T47D (cell line): Measurements from ENCODE around the gene CALML3.

Experiments
- DNase-seq, 2 experiments: peaks; one replicate each; pipeline versions ENCODE4 v3.0.0 to v3.0.0-alpha.2; 2011 to 2012; ENCODE audit warnings: low read depth in 1 of 2, low spot score in 1 of 2
- JUND ChIP-seq: IDR thresholded peaks from 2 replicates; pipeline ENCODE4 v1.6.1; 2012; ENCODE audit warnings: low read depth
- in situ Hi-C: cut with HindIII; loops from 2 replicates; pipeline ENCODE4 v1.10.0; 2016; ENCODE audit warnings: low sequenced_read_pairs, low pct_unique_long_range_greater_than_20kb

CALML3 gene

DNA sequence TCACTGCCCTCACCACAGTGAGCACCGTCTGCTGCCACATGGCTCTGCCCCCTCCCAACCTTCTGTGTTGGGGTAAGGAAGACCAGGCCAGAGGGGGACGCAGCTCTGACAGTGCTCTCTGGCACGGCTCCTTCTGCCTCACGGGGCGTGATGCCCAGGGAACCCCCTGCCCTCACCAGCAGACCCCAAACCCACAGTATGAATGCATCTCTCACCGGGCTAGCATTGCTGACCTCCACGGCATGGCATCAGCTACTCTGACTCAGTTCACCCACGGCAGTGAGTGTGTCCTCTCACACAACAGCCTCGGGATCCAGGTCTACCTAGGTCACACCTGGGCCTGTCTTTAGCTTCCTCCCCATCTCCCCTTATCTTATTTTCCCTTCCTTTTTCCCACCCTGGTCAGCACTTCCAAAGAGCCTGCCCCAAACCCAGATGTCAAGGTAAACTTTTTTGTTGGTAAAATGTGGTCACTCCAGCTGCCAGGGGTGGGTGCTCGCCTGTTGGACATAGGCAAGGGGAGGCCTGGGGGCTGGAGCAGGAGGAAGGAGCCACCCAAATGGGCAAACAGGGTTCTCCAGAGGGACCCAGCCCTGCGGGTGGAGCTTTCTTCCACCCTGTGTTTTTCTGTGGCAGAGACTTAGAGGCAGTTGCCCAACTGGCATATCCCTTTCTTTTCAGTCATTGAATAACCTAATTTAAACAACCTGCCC is 4.4 kb downstream of the CALML3 start:
- in situ Hi-C loops: no loop called here
- no peak for DNase-seq
- no peak for TF ChIP-seq JUND

DNA sequence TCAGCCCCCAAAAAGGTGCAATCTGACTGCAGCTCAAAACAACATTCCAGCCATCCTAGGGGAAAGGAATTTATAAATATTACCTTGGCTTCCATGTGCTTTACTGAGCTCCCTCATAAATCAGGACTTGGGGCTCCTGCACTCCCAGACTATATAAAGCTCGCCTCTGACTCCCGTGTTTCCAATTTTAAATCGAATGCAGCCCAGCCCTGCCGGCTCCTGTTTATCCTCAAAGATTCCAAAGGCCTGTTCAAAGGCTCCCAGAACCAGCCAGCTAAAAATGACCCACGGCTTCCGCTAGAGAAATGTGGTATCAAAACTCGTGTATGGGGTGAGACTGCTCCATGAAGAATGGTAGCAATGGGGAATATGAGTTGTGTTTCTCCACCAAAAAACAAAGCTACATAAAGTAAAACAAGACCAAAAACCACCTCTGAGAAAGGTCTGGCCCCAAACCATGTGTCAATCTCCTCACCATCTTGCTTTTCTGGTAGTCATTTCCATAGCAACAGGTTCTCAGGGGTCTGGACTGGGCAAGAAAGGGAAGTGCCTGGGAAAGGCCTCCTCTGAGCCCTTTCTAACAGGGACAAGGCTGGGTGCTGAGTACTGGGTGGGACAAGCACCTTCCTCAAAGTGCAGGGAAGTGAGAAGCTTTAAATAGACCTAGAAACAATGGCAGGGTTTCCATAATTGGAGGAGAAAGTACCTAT is 5.1 kb downstream of the CALML3 start:
- DNase-seq: no peak
- TF ChIP-seq JUND: no peak
- in situ Hi-C loops: no loop called here

DNA sequence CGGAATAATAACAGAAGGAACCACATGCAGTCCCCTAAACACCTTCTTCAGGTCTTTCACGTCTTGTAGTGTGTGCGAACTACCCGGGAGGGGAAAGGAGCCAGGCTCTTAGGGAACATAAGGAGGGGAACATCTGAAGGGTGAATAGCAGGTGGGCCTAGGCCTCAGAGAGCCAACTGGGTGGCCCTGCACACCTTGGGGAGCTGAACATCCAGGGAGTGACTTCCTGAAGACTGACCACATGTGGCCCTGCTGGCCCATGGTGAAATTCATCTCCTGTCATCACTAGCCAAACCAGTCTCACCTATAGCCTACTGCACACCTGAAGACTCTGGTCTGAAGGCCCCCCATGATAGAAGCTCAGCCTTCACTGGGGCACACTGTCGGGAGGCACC is 5.6 kb downstream of the CALML3 start:
- no peak for TF ChIP-seq JUND
- no peak for DNase-seq
- in situ Hi-C loops: no loop called here

DNA sequence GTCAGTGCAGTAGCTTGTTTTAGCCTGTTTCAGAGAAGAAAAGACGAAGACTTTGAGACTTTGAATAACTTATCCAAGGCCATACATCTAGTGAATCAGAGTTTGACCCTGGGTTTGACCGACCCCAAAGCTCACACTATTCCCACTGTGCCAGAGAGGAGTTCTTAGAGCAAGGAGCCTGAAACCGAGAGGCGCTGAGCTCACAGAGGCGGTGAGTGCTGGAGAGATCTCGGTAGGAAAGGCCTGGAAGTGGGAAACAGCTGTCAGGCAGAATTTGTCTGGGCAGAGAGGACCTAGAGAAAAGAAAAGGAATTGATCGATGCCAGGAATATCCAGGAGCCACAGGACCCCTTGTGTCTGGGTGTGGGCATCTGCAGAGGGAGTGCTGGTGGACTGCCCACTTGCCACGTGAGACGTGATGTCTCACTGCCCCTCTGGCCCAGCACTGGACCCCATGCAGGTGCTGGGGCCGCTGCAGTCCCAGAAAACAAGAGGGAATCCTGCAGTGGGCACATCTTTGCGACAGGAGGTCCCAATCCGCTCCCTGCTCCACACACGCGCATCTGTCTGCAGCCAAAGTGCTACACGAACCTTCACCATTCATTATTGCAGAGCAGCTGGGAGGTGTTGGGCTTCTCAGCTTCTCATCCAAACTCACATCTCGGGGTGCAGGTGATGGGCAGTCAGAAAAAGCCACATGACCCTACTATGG is 6.2 kb downstream of the CALML3 start:
- in situ Hi-C loops: no loop called here
- DNase-seq: no peak
- TF ChIP-seq JUND: no peak

DNA sequence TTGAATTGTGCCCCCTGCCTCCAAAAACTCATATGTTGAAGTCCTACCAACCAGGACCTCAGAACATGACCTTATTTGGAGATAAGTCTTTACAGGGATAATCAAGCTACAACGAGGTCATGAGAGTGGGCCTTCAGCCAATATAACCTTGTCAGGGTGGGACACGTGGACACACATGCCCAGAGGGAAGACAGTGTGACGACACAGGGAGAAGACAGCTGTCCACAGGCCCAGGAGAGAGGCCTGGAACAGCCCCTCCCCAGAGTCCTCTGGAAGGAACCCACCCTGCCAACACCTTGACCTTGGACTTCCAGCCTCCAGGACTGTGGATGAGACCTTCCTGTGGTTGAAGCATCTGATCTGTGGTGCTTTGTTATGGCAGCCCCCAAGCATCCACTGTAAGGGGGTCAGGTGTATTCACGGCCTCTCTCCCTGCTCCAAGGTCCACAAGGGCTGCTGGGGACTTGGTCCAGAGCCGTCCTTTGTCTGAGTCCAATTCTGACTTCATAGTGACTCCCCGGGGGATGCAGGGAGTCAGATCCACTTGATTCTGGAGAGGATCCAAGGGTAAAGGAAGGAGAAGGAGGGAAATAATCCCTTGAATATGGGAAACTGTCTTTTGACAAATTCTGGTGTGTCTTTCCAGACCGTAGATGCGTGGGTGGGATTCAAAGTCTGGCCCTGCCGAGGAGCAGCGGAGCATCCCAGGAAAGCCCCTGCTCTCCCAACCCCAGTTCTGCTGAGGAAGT is 7.0 kb downstream of the CALML3 start:
- in situ Hi-C loops: no loop called here
- TF ChIP-seq JUND: no peak

DNA sequence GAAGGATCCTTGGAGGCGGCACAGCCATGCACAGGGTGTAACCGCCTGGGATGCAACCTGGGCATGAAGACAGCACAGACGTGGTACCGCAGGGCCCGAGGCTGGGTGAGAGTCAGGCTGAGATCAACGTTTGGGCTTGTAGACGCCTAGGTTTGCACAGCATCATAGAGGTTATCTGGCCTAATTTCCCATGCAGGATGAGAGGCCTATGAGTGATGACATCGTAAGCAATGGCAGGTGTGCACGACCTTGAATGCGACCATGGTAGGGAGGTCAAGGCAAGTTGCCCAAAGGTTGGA is 7.5 kb downstream of the CALML3 start:
- in situ Hi-C loops: no loop called here
- no peak for TF ChIP-seq JUND
- DNase-seq: no peak

More for the DNA sequence above, 7.0 kb downstream of the CALML3 start:
- no peak for DNase-seq

DNA sequence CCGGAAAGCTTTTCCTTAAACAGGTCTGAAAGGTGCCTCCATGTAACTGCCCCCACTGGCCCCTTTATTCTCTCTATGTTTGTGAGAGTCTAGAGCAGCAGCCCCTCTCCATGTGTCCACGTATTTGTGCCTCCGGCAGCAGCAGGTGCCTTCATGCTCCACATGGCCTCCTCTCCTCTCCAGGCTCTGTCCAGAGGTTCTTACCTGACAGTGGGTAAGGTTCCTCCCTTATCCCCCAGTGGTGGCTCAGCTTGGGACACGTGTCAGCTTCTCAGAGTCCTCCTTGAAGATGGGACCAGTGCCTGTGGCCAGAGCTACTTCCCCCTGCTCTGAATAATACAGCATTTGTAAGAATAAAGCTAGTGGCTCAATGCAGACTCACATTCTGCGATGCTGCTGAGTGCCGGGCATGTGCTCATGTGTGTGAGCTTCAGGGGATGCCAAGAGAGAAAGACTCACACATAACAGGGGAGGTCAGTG is 7.9 kb downstream of the CALML3 start:
- in situ Hi-C loops: no loop called here
- no peak for TF ChIP-seq JUND

DNA sequence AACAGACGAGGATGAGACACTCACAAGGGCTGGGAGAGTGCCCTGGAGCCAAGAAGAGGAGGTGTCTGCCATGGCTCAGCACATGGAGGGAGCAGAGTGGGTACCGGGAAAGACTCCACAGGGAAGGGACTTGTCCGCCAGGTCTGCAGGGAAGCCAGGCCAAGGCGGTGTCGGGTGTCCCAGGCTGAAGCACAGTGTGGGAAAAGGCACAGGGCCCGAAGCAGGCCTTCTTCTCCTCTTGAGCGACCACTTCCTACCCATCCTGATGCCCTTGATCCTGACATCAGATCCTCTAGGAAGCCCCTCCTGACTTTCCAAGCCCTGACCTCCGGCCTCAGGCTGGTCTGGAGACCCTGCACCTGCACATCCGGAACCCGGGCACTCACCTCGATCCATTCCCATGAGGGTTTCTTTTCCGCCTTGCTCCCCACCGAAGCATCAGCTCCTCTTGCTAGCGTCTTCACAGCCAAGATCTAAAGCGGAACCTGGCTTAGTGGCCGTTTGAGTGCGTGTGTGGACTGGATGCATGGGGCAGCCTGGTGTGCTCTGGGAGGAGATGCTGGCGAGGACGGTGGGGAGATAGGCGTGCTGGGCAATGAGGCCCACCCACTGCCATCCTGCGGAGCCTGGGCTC is 8.5 kb downstream of the CALML3 start:
- no peak for TF ChIP-seq JUND
- no peak for DNase-seq
- in situ Hi-C loops: no loop called here

More for the DNA sequence above, 7.9 kb downstream of the CALML3 start:
- no peak for DNase-seq

DNA sequence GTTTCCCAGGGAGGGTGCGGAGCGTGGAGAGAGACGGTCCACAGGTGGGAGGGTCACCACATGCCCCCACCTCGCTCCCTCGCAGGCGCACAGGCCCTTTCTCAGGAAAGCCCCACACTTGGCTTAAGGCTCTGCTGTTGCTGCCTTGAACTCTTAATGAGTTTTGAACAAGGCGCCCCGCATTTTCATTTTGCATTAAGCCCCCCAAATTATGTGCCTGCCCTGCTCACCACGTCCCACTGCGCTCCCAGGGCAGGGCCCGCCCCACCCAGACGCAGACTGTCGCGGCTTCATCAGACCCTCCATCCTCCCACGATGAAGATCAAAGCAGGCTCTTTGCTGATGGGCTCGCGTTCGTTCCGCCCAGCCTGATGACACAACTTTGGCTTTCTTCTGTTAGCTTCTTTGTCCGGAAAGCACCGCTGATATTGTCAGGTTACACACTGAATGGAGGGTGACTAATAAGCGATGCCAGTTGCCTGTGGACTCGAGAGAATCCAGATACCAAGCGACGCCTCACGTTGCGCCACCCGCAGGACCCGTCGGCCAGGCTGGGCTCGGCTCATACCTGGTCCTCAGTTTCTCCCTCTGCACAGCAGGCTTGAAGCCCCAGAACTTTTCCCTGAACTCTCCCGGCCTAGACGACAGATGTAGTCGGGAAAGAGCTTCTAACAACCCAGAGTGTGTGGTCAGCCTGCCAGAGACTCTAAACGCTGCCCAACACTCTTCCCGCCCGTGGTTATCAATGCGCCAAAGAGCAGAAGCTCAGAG is 9.5 kb downstream of the CALML3 start:
- TF ChIP-seq JUND: no peak
- in situ Hi-C loops: no loop called here

DNA sequence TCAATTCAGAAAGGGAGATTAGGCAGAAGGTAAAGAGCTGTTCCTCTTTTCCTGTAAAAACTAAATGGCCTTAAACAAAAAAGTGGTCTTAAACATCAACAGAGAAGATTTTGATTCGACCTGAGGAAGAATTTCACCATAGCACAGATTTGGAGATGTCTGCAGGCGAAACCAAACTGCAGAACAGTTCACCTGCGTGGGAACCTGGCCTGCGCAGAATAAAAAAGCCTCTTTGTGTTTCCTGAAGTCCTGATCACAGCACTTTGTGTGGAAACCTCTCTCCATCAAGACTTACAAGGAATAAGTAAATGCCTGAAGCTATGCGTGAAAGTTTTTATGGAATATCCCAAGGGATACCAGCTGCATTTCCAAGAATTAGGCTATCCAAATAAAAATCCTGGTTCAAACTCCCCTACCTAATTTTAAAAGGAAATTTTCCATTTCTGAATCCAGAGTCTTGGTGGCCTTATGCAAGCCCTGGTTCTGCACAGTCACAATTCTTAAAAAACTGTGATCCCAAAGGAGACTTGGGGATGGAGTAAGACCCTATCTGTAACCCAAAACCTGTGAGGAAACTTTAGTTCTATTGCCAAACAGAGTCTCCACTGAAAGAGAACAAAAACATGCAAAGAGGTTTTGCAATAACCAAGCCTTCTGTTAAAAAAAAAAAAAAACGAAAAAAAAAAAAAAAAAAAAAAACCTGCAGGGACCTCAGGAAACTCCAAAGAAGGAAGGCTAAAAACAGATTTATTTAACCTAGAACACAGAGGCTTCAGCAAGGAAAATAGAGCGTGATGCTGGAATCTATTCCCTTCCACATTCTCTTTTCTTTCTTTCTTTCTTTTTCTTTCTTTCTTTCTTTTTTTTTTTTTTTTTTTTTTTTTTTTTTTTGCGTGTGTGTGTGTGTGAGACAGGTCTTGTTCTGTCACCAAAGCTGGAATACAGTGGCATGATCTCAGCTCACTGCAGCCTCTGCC is 10.4 kb downstream of the CALML3 start:
- no peak for DNase-seq
- no peak for TF ChIP-seq JUND
- in situ Hi-C loops: no loop called here

More for the DNA sequence above, 9.5 kb downstream of the CALML3 start:
- no peak for DNase-seq
